RPMI8226 (cell line): ENCODE data around the gene OSCP1.
A peak's percentile ranks its signal among the peaks of the same experiment; 100 is the strongest.

Experiments used
- DNase-seq: peaks from one replicate; pipeline ENCODE4 v3.0.0-alpha.2; 2015

The OSCP1 gene

DNA sequence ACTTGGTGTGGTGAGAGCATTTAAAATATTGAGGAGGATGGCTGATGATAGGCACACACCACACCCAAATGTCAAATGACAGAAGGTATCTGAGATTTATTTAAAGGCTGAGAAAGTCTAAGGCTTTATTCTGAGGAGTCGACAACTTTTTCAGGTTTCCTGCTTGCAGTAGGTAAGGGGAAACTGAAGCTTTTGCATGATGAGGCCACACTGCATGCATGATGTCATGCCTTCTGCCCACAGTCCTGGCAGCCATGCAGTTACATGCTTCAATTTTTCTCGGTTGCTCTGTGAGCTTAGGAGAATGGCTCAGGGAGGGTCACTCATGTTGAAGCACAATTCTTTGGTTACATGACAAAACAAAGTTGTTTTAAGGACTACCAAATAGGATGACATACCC, 7.0 kb downstream of the OSCP1 start:
- no peak for DNase-seq

- DNase-seq = no peak
Measured at GRCh38 chr1:36442337-36442736, 7.9 kb downstream of the OSCP1 start.

GRCh38 chr1:36440646-36441045, 9.6 kb downstream of the OSCP1 start:
- DNase-seq = no peak

DNA sequence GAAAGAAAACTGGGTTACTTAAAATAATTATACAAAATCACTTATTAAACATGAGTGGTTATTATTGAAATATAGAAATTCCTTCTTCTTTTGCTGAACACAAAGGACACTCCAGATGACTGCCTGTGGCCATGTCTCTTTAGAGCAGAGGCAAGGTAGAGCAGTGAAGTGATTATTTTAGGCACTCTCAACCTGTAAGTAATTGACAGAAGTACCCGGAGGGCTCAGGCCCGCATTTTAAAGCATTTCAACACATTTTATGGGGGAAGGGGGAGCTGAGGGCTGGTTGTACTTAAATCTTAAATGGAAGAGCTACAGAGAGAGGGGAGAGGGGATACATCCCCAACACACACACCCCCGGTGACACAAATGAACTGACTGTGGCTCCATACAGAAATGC, 10.2 kb downstream of the OSCP1 start:
- no peak for DNase-seq

DNA sequence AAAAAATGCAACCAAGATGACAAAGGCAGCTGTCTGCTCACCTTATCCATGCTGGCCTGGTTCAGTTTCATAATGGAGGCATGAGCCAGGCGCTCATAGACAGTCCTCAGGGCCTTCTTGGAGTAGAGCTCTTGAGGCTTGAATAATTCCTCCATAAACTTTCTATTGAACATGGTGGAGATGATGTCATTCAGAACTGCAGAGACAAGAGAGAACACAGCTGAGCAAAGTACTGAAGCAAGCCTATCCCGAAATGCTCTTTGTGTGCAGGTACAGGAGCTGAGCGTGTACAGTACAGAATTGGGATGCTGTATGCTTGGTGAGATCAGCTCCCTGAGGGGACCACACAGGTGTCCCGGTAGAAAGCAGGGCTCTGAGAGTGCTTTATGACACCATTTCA, 11.5 kb downstream of the OSCP1 start:
- DNase-seq = no peak

DNA sequence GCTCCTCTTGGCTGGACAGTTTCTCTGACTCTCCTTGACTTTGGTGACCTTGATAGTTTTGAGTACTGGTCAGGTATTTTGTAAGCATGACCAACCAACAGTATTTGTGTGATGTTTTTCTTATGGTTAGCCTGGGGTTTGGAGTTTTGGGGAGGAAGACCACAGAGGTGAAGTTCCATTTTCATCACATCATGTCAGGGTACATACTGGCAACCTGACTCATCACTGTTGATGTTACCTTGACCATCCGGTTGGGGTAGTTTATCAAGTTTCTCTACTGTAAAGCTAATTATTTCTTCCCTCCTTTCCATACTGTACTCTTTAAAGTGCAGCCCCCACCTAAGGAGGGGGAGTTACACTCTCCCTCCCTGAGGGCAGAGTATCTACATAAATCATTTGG, 13.4 kb downstream of the OSCP1 start:
- DNase-seq = no peak

- no peak for DNase-seq
Measured at GRCh38 chr1:36433102-36433501, 17.1 kb downstream of the OSCP1 start.

DNA sequence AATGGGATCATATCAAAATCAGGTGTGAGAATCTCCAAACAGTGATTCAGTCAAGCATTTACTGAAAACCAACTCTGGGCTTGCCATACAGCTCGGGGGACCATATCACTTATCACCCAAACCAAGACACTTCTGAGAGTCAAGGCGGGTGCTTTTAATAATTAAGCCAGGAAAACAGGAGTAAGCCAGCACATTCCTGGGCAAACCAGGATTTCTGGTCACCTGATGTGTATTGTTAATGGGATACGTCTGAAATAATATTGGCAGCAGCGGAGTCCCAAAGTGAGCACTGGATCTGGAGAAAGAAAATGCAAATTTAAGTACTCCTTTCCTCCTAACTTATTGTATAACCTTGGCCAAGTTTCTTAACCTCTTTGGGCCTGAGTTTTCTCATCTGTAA, 17.6 kb downstream of the OSCP1 start:
- DNase-seq = no peak

- DNase-seq = no peak
Measured at GRCh38 chr1:36425791-36426190, 24.5 kb downstream of the OSCP1 start.

DNA sequence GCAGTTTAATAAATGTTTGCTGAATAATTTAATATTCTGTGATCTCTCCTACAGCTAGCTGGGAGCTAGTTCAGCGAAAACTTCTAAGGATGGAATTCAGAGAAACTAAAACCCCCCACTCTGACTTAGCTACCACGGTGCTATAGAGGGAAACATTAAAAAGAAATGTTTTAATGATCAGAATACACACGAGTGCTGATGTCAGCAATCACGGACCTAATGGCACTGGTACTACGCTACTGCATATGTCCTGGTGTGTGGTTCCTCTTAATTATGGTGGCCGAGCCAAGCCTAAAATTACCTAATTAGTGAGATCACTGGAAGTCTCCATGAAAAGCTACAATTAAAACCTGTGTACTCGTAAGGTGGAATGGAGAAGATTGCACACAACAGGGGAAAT, 28.6 kb downstream of the OSCP1 start:
- no peak for DNase-seq

GRCh38 chr1:36420836-36421317, 29.4 kb downstream of the OSCP1 start:
- peak; percentile 87 for DNase-seq

GRCh38 chr1:36420409-36420808, 29.8 kb downstream of the OSCP1 start:
- no peak for DNase-seq

DNA sequence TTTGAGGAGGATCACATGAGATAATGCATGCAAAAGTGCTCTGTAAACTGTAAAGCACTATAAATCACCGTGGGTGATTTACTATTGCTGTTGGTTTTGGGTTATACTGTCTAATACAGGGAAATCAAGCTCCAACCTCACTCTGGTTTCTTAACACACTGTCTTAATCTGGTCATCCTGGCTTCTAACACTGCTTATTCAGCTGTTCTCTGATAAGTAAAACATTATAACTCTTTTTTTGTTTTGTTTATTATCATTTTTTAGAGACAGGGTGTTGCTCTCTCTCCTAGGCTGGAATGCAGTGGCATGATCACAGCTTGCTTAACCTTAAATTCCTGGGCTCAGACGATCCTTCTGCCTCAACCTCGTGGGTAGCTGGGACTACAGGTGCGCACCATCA, 30.7 kb downstream of the OSCP1 start:
- no peak for DNase-seq

GRCh38 chr1:36419140-36419539, 31.1 kb downstream of the OSCP1 start:
- no peak for DNase-seq

GRCh38 chr1:36417931-36418330, 32.3 kb downstream of the OSCP1 start:
- no peak for DNase-seq

DNA sequence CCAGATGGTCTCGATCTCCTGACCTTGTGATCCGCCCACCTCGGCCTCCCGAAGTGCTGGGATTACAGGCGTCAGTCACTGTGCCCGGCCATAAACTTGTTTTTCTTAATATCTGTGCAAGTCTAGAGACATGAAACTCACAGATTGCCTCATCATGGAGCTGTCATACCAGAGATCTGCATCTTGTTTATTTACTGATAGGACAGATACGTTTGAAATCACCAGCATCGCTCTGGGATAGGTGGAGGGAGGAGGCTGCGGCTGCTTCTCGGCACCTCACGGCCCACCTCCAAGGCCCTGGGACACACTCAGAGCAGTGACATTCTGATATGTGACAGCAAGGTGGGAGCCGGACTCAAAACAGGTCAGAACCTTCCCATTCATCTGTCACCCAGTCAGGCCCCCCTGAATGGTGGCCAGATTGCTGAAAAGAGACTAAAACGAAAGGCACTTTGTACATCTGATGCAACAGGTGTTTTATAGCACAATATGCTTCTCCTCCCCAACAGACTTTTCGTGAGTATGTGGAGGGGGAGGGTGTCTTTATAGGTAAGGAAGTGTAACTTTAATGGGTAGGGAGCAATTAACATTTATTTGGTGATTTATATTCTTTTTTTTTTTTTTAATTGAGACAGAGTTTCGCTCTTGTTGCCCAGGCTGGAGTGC, 34.5 kb downstream of the OSCP1 start:
- no peak for DNase-seq

DNA sequence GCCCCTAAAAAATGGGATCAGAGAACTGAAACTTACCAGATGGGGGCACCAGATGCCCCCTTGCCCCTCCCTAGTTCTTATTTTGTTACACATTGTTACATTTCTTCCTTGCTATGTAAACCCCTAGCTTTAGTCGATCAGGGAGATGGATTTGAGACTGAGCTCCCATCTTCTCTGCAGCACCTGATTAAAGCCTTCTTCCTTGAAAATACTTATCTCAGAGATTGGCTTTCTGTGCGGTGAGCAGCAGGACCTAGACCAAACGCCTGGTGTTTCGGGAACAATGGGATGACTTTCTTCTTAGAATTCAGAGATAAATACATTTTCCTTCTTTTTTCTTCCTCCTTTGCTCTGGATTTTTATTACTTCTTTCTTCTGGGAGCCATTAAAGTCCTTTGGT, 35.9 kb downstream of the OSCP1 start:
- DNase-seq = no peak

- peak; percentile 52 for DNase-seq
Measured at GRCh38 chr1:36411674-36412648, 38.3 kb downstream of the OSCP1 start.

DNA sequence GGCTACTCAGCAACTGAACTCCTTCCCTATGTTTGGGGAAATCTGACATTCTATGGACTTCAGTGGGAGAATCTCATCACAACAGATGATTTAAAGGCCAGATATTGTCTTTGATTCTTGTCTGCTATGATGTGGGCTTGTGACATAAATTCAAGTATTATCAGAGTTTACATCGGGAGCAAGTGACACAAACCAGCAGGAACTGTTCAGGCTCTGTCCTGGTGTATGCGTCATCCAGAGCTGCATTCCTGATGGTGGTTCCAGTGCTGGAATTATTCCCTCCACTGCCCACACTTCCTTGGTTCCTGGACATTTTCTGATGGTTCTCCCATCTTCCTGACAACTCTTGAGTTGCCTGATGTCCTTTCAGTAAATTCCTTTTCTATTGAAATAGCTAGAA, 41.8 kb downstream of the OSCP1 start:
- no peak for DNase-seq

DNA sequence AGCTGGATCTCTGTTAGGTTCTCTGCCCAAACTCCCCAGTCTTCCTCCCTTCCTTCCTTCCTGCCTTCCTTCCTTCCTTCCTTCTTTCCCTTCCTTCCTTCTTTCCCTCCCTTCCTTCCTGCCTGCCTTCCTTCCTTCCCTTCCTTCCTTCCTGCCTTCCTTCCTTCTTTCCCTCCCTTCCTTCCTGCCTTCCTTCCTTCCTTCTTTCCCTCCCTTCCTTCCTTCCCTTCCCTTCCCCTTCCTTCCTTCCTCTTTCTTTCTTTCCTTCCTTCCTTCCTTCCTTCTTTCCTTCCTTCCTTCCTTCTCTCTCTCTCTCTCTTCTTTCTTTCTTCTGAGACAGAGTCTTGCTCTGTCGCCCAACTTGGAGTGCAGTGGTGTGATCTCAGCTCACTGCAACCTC, 43.8 kb downstream of the OSCP1 start:
- DNase-seq = no peak

- no peak for DNase-seq
Measured at GRCh38 chr1:36402504-36402890, 47.8 kb downstream of the OSCP1 start.

GRCh38 chr1:36401602-36402503, 48.4 kb downstream of the OSCP1 start:
- DNase-seq = no peak
